ENCODE measurements around the gene TBC1D22A.

GRCh38 chr22:47146391-47146790, 383.9 kb downstream of the TBC1D22A start:
- TF ChIP-seq CTCF (IDR thresholded peaks at IDR 0.05) (no peak), POLR2A (IDR thresholded peaks at IDR 0.05) (no peak), POLR2AphosphoS5 (IDR thresholded peaks at IDR 0.05) (no peak)
